Measurements from ENCODE around the gene SNAPC5. TPM values are rescaled to one million over a fixed set of nuclear protein-coding genes. Genes with fewer than 3 reads are reported as not detected.

Gene SNAPC5
- total and polyA plus RNA-seq, 2 of the 13 experiments (the other 11 are each of a cell fraction or from before 2014, with no cell fraction given) = 14.8 to 36.2 TPM

DNA sequence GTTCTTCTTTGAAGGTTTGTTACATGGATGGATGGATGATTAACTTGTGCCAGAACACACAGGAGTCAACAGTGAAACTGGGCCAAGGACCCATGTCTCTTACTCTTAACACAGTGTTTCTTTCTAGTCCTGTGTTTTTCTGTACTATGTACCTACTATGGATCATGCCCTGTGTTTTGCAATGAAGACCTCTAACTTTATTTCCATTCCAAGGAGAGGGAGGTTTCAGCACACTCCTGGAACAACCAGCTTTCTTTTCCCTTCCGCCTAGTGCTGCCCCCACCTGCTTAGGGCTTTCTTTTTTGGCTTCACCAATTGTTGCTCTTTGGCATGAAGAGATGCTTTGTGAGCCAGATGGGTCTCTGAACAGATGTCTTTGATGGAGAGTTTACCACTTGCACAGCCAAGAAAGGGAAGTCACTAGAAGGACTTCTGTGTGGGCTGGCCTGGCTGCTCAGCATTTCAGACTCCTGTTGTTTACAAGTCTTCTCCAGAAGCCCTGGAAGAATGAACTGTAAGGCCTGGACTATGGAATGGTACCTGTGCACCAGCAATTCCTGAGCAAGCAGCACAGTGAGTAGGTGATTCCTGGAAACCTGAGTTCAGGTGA, 44.5 kb downstream of the SNAPC5 start (continued):
- no peak for TF ChIP-seq ZNF460 (CRISPR knock-in tag; IDR thresholded peaks at IDR 0.05; ENCODE audit: borderline replicate concordance)
- TF ChIP-seq ZNF224 (CRISPR knock-in tag; IDR thresholded peaks at IDR 0.05) = 0 out of 2 replicates have a peak, but pooled peaks have one; percentile 32
- no peak for TF ChIP-seq ZNF598 (CRISPR knock-in tag; IDR thresholded peaks at IDR 0.05; ENCODE audit: borderline replicate concordance)
- no peak for TF ChIP-seq YEATS2 (CRISPR knock-in tag; IDR thresholded peaks at IDR 0.05; ENCODE audit: borderline replicate concordance)
- no peak for TF ChIP-seq ZBTB4 (CRISPR knock-in tag; IDR thresholded peaks at IDR 0.05; ENCODE audit: borderline replicate concordance)
- no peak for TF ChIP-seq ATAD3A (CRISPR knock-in tag; IDR thresholded peaks at IDR 0.05)
- no peak for TF ChIP-seq STAT6 (CRISPR knock-in tag; IDR thresholded peaks at IDR 0.05; ENCODE audit: borderline replicate concordance)
- TF ChIP-seq, protein P1, sequence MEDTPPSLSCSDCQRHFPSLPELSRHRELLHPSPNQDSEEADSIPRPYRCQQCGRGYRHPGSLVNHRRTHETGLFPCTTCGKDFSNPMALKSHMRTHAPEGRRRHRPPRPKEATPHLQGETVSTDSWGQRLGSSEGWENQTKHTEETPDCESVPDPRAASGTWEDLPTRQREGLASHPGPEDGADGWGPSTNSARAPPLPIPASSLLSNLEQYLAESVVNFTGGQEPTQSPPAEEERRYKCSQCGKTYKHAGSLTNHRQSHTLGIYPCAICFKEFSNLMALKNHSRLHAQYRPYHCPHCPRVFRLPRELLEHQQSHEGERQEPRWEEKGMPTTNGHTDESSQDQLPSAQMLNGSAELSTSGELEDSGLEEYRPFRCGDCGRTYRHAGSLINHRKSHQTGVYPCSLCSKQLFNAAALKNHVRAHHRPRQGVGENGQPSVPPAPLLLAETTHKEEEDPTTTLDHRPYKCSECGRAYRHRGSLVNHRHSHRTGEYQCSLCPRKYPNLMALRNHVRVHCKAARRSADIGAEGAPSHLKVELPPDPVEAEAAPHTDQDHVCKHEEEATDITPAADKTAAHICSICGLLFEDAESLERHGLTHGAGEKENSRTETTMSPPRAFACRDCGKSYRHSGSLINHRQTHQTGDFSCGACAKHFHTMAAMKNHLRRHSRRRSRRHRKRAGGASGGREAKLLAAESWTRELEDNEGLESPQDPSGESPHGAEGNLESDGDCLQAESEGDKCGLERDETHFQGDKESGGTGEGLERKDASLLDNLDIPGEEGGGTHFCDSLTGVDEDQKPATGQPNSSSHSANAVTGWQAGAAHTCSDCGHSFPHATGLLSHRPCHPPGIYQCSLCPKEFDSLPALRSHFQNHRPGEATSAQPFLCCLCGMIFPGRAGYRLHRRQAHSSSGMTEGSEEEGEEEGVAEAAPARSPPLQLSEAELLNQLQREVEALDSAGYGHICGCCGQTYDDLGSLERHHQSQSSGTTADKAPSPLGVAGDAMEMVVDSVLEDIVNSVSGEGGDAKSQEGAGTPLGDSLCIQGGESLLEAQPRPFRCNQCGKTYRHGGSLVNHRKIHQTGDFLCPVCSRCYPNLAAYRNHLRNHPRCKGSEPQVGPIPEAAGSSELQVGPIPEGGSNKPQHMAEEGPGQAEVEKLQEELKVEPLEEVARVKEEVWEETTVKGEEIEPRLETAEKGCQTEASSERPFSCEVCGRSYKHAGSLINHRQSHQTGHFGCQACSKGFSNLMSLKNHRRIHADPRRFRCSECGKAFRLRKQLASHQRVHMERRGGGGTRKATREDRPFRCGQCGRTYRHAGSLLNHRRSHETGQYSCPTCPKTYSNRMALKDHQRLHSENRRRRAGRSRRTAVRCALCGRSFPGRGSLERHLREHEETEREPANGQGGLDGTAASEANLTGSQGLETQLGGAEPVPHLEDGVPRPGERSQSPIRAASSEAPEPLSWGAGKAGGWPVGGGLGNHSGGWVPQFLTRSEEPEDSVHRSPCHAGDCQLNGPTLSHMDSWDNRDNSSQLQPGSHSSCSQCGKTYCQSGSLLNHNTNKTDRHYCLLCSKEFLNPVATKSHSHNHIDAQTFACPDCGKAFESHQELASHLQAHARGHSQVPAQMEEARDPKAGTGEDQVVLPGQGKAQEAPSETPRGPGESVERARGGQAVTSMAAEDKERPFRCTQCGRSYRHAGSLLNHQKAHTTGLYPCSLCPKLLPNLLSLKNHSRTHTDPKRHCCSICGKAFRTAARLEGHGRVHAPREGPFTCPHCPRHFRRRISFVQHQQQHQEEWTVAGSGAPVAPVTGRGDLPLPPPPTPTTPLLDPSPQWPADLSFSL (CRISPR knock-in tag; IDR thresholded peaks at IDR 0.05) = peak; percentile 27; the same call in 1 of the 2 replicates
- no peak for TF ChIP-seq ZNF878 (CRISPR knock-in tag; IDR thresholded peaks at IDR 0.05)
- no peak for TF ChIP-seq ZBTB42 (CRISPR knock-in tag; IDR thresholded peaks at IDR 0.05)
- no peak for TF ChIP-seq TMF1 (CRISPR knock-in tag; IDR thresholded peaks at IDR 0.05; ENCODE audit: low read depth)
- no peak for TF ChIP-seq GFI1 (CRISPR knock-in tag; IDR thresholded peaks at IDR 0.05; ENCODE audit: borderline replicate concordance)
- TF ChIP-seq MTF2 (CRISPR knock-in tag; IDR thresholded peaks at IDR 0.05; ENCODE audit: borderline replicate concordance) = no peak
- TF ChIP-seq SIN3A (IDR thresholded peaks at IDR 0.05; ENCODE audit: borderline replicate concordance, low read depth, low read length) = no peak
- TF ChIP-seq, protein P2, sequence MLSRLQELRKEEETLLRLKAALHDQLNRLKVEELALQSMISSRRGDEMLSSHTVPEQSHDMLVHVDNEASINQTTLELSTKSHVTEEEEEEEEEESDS (CRISPR knock-in tag; IDR thresholded peaks at IDR 0.05; ENCODE audit: borderline replicate concordance) = no peak
- no peak for TF ChIP-seq ZNF326 (CRISPR knock-in tag; IDR thresholded peaks at IDR 0.05; ENCODE audit: borderline replicate concordance)
- no peak for TF ChIP-seq HOXA5 (CRISPR knock-in tag; IDR thresholded peaks at IDR 0.05)

All from HepG2 (cell line).